Measurements from ENCODE around the gene TYMS.

DNA sequence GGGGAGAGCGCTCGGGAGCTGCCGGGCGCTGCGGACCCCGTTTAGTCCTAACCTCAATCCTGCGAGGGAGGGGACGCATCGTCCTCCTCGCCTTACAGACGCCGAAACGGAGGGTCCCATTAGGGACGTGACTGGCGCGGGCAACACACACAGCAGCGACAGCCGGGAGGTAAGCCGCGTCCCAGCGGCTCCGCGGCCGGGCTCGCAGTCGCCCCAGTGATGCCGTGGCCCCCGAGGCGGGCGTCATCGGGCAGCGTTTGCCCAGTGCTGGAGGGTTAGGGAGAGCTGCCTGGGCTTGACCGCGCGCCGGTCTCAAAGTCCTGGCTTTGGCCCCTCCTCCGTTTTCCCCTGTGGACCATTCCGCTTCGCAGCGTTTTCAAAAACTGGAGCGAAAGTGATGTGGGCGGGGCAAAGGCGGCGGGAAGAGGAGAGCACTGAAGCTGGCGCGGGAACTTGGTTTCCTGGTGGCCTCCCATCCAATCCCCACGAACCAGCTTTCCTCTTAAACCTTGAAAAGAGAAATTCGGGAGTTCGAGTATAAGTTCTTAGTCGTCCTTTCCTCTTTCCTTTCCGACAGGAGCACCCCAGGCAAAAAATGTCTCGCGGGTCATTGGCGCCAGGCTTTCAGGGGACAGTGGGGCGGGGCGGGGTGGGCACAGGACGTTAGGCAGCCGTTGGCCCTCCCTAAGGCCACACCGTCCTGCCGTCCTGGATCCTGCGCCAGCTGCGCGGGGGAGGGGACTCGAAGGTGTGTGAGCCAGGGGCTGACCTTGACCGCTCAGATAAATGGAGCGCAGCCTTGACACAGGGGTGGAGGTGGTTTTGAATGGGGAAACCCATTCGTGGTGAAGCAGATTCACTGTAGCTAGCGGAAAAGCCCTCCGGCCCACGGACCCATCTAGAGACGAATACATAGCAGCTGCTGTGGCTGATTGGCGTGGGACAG lies 821 bp downstream of the TYMS start:
- TF ChIP-seq ESRRG (CRISPR knock-in tag; IDR thresholded peaks at IDR 0.05) (no peak), PPARA (CRISPR knock-in tag; IDR thresholded peaks at IDR 0.05; ENCODE audit: borderline replicate concordance) (no peak), CSDC2 (CRISPR knock-in tag; IDR thresholded peaks at IDR 0.05) (no peak), SNAI2 (CRISPR knock-in tag; IDR thresholded peaks at IDR 0.05) (no peak), CSRNP3 (CRISPR knock-in tag; IDR thresholded peaks at IDR 0.05) (no peak), ZFP30 (CRISPR knock-in tag; IDR thresholded peaks at IDR 0.05) (no peak), TCF4 (CRISPR knock-in tag; IDR thresholded peaks at IDR 0.05; ENCODE audit: borderline replicate concordance) (no peak), ARNTL (CRISPR knock-in tag; IDR thresholded peaks at IDR 0.05; ENCODE audit: borderline replicate concordance, low read depth) (no peak), CREB5 (CRISPR knock-in tag; IDR thresholded peaks at IDR 0.05; ENCODE audit: low read depth) (no peak), TOX (CRISPR knock-in tag; IDR thresholded peaks at IDR 0.05; ENCODE audit: borderline replicate concordance) (no peak), ZFP3 (CRISPR knock-in tag; IDR thresholded peaks at IDR 0.05) (no peak)
- TF ChIP-seq, protein P1, sequence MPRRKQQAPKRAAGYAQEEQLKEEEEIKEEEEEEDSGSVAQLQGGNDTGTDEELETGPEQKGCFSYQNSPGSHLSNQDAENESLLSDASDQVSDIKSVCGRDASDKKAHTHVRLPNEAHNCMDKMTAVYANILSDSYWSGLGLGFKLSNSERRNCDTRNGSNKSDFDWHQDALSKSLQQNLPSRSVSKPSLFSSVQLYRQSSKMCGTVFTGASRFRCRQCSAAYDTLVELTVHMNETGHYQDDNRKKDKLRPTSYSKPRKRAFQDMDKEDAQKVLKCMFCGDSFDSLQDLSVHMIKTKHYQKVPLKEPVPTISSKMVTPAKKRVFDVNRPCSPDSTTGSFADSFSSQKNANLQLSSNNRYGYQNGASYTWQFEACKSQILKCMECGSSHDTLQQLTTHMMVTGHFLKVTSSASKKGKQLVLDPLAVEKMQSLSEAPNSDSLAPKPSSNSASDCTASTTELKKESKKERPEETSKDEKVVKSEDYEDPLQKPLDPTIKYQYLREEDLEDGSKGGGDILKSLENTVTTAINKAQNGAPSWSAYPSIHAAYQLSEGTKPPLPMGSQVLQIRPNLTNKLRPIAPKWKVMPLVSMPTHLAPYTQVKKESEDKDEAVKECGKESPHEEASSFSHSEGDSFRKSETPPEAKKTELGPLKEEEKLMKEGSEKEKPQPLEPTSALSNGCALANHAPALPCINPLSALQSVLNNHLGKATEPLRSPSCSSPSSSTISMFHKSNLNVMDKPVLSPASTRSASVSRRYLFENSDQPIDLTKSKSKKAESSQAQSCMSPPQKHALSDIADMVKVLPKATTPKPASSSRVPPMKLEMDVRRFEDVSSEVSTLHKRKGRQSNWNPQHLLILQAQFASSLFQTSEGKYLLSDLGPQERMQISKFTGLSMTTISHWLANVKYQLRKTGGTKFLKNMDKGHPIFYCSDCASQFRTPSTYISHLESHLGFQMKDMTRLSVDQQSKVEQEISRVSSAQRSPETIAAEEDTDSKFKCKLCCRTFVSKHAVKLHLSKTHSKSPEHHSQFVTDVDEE (CRISPR knock-in tag; IDR thresholded peaks at IDR 0.05), result 0 out of 2 replicates have a peak, but pooled peaks have one; percentile 11
- TF ChIP-seq, protein P2, sequence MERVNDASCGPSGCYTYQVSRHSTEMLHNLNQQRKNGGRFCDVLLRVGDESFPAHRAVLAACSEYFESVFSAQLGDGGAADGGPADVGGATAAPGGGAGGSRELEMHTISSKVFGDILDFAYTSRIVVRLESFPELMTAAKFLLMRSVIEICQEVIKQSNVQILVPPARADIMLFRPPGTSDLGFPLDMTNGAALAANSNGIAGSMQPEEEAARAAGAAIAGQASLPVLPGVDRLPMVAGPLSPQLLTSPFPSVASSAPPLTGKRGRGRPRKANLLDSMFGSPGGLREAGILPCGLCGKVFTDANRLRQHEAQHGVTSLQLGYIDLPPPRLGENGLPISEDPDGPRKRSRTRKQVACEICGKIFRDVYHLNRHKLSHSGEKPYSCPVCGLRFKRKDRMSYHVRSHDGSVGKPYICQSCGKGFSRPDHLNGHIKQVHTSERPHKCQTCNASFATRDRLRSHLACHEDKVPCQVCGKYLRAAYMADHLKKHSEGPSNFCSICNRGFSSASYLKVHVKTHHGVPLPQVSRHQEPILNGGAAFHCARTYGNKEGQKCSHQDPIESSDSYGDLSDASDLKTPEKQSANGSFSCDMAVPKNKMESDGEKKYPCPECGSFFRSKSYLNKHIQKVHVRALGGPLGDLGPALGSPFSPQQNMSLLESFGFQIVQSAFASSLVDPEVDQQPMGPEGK (CRISPR knock-in tag; IDR thresholded peaks at IDR 0.05; ENCODE audit: borderline replicate concordance), result no peak
